A673 (cell line): Measurements from ENCODE around the gene INTS11. TPM values are rescaled to one million over a fixed set of nuclear protein-coding genes. Genes with fewer than 3 reads are reported as not detected.

Source experiments
- BruUV-seq: library from RNA; stranded (reverse); fragments of 400-500 nt; replicated peaks from 2 replicates; lab custom pipeline; 2021; lab: Mats Ljungman, UMichigan
- CTCF ChIA-PET: fragments of 300-600 bp; sonication (Branson Sonifier 250); formaldehyde crosslinking; loops from one replicate; lab custom pipeline; 2022; ENCODE audit warnings: antibody characterized with exemption; lab: Charles Lee
- POLR2A ChIA-PET: fragments of 300-600 bp; sonication (Branson Sonifier 250); formaldehyde crosslinking; loops from one replicate; lab custom pipeline; 2022; ENCODE audit warnings: antibody characterized with exemption; ENCODE audit not compliant: low non-redundant PET; lab: Charles Lee
- DNase-seq: peaks from one replicate; pipeline ENCODE4 v3.0.0-alpha.2; 2015; ENCODE audit warnings: low spot score
- H3K27ac ChIP-seq: fragments of 200-600 bp; sonication (generic); 2 replicates; pipeline ENCODE4 v1.5.1; 2016; ENCODE audit warnings: mixed run types, low read depth, mild to moderate bottlenecking, mixed read lengths, antibody characterized with exemption, low read length; ENCODE audit not compliant: poor library complexity, severe bottlenecking
- H3K27me3 ChIP-seq: fragments of 200-600 bp; sonication (generic); replicated peaks from 2 replicates; pipeline ENCODE4 v1.6.1; 2017; ENCODE audit warnings: mixed run types, low read depth, mild to moderate bottlenecking, mixed read lengths, antibody characterized with exemption, low read length; ENCODE audit not compliant: insufficient read depth, poor library complexity
- H3K36me3 ChIP-seq: fragments of 200-600 bp; sonication (generic); 2 replicates; pipeline ENCODE4 v1.6.1; 2016; ENCODE audit warnings: mixed run types, mild to moderate bottlenecking, mixed read lengths, antibody characterized with exemption, low read length; ENCODE audit not compliant: insufficient read depth, poor library complexity, severe bottlenecking
- H3K4me1 ChIP-seq: fragments of 200-600 bp; sonication (generic); 2 replicates; pipeline ENCODE4 v1.6.1; 2017; ENCODE audit warnings: mixed run types, mild to moderate bottlenecking, mixed read lengths, antibody characterized with exemption, low read length; ENCODE audit not compliant: insufficient read depth, poor library complexity, severe bottlenecking
- H3K4me3 ChIP-seq: fragments of 200-600 bp; sonication (generic); 2 replicates; pipeline ENCODE4 v1.5.1; 2016; ENCODE audit warnings: low read depth, mixed run types, mild to moderate bottlenecking, mixed read lengths, low read length; ENCODE audit not compliant: poor library complexity, severe bottlenecking
- H3K9me3 ChIP-seq: fragments of 200-600 bp; sonication (generic); 2 replicates; pipeline ENCODE4 v1.6.1; 2016; ENCODE audit warnings: mixed run types, low read depth, mild to moderate bottlenecking, mixed read lengths, antibody characterized with exemption, low read length; ENCODE audit not compliant: poor library complexity, severe bottlenecking
- EZH2 ChIP-seq: fragments of 200-600 bp; sonication (generic); IDR thresholded peaks from 2 replicates; pipeline ENCODE4 v1.6.1; 2017; ENCODE audit warnings: borderline replicate concordance, low read depth, mild to moderate bottlenecking, mixed read lengths, antibody characterized with exemption, low read length; ENCODE audit not compliant: poor library complexity, severe bottlenecking
- intact Hi-C: fragments of 100-400 bp; cut with micrococcal nuclease; formaldehyde crosslinking; loops from one replicate; pipeline ENCODE4 v1.10.0; 2022; ENCODE audit not compliant: unreplicated experiment
- total RNA-seq: library from RNA; stranded (reverse); gene quantifications from 2 replicates; pipeline ENCODE4 v1.2.3, GENCODE V29; 2021
- TF ChIP-seq, protein P1 (sequence below): fragments of 300-800, 200-600 bp; sonication (generic); conservative IDR thresholded peaks from 2 replicates; pipeline ENCODE4 v1.5.1; 2017; ENCODE audit warnings: low read depth, mild to moderate bottlenecking, antibody characterized with exemption, low read length, moderate library complexity, mixed read lengths

Gene INTS11
- total RNA-seq, 1 experiment from 2014 or later = 156 TPM

DNA sequence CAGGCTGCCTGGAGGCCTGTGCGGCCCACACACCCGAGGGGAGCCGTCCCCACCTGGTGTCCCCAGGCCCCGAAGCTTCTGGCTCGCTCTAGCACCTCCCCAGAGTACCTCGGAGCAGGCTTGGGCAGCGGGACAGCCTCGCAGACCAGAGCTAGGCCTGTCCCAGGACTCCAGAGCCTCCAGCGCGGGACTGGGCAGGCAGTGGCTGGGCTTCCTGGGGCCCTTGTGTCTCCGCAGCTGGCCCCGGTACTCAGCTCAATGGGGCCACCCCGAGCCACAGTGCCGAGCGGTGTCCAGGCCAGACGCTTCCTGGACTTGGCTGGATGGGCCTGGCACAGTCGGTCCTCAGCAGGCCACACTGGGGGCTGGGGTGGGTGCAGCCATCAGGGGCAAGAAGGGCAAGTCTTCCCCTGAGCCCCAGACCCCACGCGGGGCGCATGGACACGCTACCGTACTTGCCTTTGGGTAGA is 39.3 kb downstream of the INTS11 start:
- Histone ChIP-seq H3K36me3 (no peaks in the 10 kb centered on the region), H3K27ac (no peak overlapping the region), H3K4me3 (no peak overlapping the region), H3K27me3 (no peaks in the 10 kb centered on the region), H3K4me1 (no peaks in the 10 kb centered on the region), H3K9me3 (no peaks in the 10 kb centered on the region)
- TF ChIP-seq, protein P1, sequence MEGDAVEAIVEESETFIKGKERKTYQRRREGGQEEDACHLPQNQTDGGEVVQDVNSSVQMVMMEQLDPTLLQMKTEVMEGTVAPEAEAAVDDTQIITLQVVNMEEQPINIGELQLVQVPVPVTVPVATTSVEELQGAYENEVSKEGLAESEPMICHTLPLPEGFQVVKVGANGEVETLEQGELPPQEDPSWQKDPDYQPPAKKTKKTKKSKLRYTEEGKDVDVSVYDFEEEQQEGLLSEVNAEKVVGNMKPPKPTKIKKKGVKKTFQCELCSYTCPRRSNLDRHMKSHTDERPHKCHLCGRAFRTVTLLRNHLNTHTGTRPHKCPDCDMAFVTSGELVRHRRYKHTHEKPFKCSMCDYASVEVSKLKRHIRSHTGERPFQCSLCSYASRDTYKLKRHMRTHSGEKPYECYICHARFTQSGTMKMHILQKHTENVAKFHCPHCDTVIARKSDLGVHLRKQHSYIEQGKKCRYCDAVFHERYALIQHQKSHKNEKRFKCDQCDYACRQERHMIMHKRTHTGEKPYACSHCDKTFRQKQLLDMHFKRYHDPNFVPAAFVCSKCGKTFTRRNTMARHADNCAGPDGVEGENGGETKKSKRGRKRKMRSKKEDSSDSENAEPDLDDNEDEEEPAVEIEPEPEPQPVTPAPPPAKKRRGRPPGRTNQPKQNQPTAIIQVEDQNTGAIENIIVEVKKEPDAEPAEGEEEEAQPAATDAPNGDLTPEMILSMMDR = no peak
- TF ChIP-seq EZH2 = no peak
- ChIA-PET CTCF (no interaction called here), POLR2A (no interaction called here)
- intact Hi-C loops = no loop called here
- no peak for DNase-seq
- no TSS peak for BruUV-seq

DNA sequence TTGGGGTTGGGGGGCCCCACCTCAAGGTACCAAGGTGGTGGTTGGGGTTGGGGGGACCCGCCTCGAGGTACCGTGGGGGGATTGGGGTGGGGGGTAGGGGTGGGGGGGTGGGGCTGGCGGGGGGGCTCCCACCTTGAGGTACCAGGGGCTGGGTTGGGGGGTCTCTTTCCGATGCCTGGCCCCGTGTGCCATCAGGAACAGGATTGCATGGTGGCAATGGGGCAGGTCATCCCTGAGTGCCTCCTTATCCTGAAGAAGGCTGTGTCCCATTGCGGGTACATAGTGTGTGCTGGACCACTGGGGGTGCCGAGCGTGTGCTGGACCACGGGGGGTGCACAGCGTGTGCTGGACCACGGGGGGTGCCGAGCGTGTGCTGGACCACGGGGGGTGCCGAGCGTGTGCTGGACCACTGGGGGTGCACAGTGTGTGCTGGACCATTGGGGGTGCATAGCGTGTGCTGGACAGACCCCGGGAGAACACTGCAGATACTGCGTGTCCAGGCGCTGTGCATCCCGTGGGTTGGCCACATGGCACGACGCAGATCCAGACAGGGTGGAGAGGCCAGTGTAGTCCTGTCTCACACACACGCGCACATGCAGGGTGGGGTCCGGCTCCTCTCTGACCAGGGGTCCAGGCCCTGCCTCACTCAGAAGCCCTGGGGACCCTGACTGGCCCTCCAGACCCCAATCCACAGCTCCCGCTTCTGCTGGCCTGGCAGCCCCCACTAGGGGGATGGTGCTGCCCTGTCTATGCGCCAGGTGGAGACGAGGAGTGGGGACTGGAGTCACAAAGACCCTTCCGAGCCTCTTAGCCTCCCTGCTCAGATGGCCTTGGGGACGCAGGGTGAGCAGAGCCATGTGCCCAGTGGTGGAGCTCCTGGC is 40.0 kb downstream of the INTS11 start:
- no peak for DNase-seq
- ChIA-PET CTCF (interaction anchor here (0.6 kb wide), 1 partner anchor 188 kb away, joined by 6 read pairs; no protein-coding TSS in a partner anchor), POLR2A (no interaction called here)
- H3K9me3 ChIP-seq = no peaks in the 10 kb centered on the region
- H3K27ac ChIP-seq = no peak overlapping the region
- H3K27me3 ChIP-seq = no peaks in the 10 kb centered on the region
- no peaks in the 10 kb centered on the region for H3K4me1 ChIP-seq
- no peak for TF ChIP-seq EZH2
- TF ChIP-seq, protein P1 = no peak
- intact Hi-C loops = no loop called here
- no peaks in the 10 kb centered on the region for H3K36me3 ChIP-seq
- H3K4me3 ChIP-seq = no peak overlapping the region
- BruUV-seq = no TSS peak

DNA sequence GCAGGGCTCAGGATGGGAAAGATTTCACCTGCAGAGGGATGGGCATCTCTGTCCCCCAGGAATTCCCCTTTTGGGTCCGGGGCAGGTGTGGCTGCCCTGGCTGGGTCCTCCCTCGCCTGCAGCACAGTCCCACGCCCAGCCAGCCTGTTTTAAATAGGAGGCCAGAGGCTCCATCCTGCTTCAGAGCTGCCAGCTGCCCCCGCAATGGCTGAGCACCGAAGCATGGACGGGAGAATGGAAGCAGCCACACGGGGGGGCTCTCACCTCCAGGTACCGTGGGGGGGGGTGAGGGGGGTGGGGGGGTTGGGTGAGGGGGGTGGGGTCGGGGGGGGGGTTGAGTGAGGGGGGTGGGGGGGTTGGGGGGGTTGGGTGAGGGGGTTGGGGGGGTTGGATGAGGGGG is 40.6 kb downstream of the INTS11 start:
- Histone ChIP-seq H3K36me3 (no peaks in the 10 kb centered on the region), H3K4me1 (no peaks in the 10 kb centered on the region), H3K9me3 (no peaks in the 10 kb centered on the region), H3K4me3 (no peak overlapping the region), H3K27me3 (no peaks in the 10 kb centered on the region), H3K27ac (no peak overlapping the region)
- DNase-seq = peak; percentile 56
- ChIA-PET POLR2A (no interaction called here), CTCF (no interaction called here)
- intact Hi-C loops = no loop called here
- no peak for TF ChIP-seq EZH2
- TF ChIP-seq, protein P1 = no peak
- no TSS peak for BruUV-seq
